ENCODE measurements around the gene MAD1L1. TPM values are rescaled to one million over a fixed set of nuclear protein-coding genes. Genes with fewer than 3 reads are reported as not detected.

The MAD1L1 gene
- polyA plus RNA-seq, 1 experiment: 32.0 TPM

- TF ChIP-seq, protein P1, sequence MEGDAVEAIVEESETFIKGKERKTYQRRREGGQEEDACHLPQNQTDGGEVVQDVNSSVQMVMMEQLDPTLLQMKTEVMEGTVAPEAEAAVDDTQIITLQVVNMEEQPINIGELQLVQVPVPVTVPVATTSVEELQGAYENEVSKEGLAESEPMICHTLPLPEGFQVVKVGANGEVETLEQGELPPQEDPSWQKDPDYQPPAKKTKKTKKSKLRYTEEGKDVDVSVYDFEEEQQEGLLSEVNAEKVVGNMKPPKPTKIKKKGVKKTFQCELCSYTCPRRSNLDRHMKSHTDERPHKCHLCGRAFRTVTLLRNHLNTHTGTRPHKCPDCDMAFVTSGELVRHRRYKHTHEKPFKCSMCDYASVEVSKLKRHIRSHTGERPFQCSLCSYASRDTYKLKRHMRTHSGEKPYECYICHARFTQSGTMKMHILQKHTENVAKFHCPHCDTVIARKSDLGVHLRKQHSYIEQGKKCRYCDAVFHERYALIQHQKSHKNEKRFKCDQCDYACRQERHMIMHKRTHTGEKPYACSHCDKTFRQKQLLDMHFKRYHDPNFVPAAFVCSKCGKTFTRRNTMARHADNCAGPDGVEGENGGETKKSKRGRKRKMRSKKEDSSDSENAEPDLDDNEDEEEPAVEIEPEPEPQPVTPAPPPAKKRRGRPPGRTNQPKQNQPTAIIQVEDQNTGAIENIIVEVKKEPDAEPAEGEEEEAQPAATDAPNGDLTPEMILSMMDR (IDR thresholded peaks at IDR 0.05; ENCODE audit: insufficient read depth, low read depth, low read length): no peak
- Histone ChIP-seq H3K4me3 (ENCODE audit: low read depth, low read length) (no peak overlapping the region), H3K36me3 (ENCODE audit: control insufficient read depth, insufficient read depth, low read length) (no peaks in the 10 kb centered on the region; the same call in 1 of the 2 replicates), H3K27me3 (ENCODE audit: control insufficient read depth, insufficient read depth, low read length) (no peaks in the 10 kb centered on the region)
- CTCF ChIA-PET: interaction anchor here (1.0 to 3.2 kb wide), 2 partner anchors 12 to 17 kb away, joined by 3 to 9 read pairs; no protein-coding TSS in a partner anchor
- POLR2A ChIA-PET: no interaction called here
- no peak for DNase-seq (ENCODE audit: low read depth)
Measured at GRCh38 chr7:1894906-1895663, 337.7 kb downstream of the MAD1L1 start.

DNA sequence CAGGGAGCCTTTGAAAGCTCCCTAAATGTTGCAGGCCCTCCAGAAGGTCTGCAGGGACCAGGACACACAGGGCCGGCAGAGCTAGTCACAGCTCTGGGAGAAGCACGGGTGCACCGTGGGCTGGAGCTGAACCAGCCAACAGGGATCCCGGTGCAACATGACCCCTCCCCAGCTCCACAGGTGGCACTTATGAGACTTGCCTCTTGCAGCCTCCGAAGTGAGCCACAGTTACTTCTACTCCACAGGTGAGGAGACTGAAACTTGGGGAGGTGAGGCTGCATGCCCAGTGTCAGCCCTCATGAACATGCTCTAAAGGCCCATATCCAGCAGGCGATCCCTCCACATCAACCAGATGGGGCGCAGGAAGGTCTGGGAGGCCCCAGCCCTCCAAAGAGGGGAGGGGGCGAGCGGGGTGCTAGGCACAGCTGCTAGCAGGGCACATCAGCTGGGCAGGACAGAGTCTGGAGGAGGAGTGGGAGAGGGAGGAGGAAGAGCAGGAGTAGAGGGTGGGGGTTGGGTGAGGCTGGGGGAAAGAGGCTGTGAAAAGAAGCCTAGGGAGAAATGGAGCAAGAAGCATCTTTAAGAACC is 338.3 kb downstream of the MAD1L1 start:
- Histone ChIP-seq H3K36me3 (ENCODE audit: control insufficient read depth, insufficient read depth, low read length) (no peaks in the 10 kb centered on the region; the same call in 1 of the 2 replicates), H3K27me3 (ENCODE audit: control insufficient read depth, insufficient read depth, low read length) (no peaks in the 10 kb centered on the region), H3K4me3 (ENCODE audit: low read depth, low read length) (no peak overlapping the region)
- POLR2A ChIA-PET: no interaction called here
- no peak for DNase-seq (ENCODE audit: low read depth)
- CTCF ChIA-PET: interaction anchor here (3.2 kb wide), 1 partner anchor 11 kb away, joined by 9 read pairs; no protein-coding TSS in a partner anchor
- TF ChIP-seq, protein P1 (IDR thresholded peaks at IDR 0.05; ENCODE audit: insufficient read depth, low read depth, low read length): no peak

DNA sequence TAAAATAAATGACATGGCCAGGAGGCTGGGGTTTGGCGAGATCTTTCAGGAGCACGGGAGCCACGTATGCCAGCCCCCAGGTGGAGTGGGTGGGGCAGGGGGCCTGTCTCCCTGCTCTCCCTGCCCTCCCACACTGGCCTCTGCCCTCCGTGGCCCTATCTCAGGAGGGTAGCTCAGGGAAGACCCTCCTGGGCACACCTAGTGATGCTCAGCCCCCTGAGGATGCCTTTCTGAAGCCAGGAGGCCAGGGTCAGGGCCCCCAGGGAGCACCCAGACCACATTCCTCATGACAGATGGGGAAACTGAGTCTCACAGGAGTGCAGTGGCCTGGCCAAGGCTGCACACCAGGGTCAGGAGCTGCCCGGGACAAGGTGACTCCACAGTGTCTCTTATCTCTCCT is 339.3 kb downstream of the MAD1L1 start:
- TF ChIP-seq, protein P1 (IDR thresholded peaks at IDR 0.05; ENCODE audit: insufficient read depth, low read depth, low read length): no peak
- POLR2A ChIA-PET: no interaction called here
- Histone ChIP-seq H3K27me3 (ENCODE audit: control insufficient read depth, insufficient read depth, low read length) (no peaks in the 10 kb centered on the region), H3K4me3 (ENCODE audit: low read depth, low read length) (no peak overlapping the region), H3K36me3 (ENCODE audit: control insufficient read depth, insufficient read depth, low read length) (no peaks in the 10 kb centered on the region; the same call in 1 of the 2 replicates)
- no peak for DNase-seq (ENCODE audit: low read depth)
- CTCF ChIA-PET: interaction anchor here (3.2 kb wide), 1 partner anchor 10 kb away, joined by 9 read pairs; no protein-coding TSS in a partner anchor

DNA sequence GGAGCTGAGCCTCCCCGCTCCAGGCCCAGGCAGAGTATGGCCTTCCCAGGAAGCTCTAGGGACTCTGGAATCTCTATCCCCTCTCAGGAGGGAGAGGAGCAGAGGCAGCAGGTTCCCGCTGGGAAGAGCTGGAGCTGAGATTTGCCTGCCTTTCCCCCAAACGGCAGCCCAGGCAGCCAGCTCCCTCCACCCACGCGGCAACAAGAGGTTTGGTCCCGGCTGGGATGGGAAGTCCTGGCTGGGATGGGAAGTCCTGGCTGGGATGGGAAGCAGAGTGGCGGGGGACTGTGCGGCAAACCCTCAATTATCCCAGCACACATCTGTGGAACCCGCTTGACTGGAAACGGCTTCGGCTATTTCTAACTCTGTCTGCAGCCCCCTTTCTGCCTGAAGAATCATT is 339.7 kb downstream of the MAD1L1 start:
- no peak overlapping the region for H3K4me3 ChIP-seq (ENCODE audit: low read depth, low read length)
- POLR2A ChIA-PET: no interaction called here
- CTCF ChIA-PET: no interaction called here
- TF ChIP-seq, protein P1 (IDR thresholded peaks at IDR 0.05; ENCODE audit: insufficient read depth, low read depth, low read length): no peak
- DNase-seq (ENCODE audit: low read depth): no peak
- H3K36me3 ChIP-seq (ENCODE audit: control insufficient read depth, insufficient read depth, low read length): peaks cover 1% of the 10 kb centered on the region
- H3K27me3 ChIP-seq (ENCODE audit: control insufficient read depth, insufficient read depth, low read length): no peaks in the 10 kb centered on the region
